ENCODE measurements around the gene RMC1. TPM values are rescaled to one million over a fixed set of nuclear protein-coding genes. Genes with fewer than 3 reads are reported as not detected.
"Not testable (repeated sequence)": the region's sequence is repeated elsewhere in the genome, so short reads cannot be mapped to it uniquely, and the experiment has no call there.

The RMC1 gene
- total RNA-seq, 1 donor from 2014 or later: 25.0 TPM

- H3K27ac Mint-ChIP-seq: no peak overlapping the region
- no peak for DNase-seq (ENCODE audit: extremely low spot score, unreplicated experiment)
- peaks cover 57% of the 10 kb centered on the region for H3K36me3 Mint-ChIP-seq
- H3K9me3 Mint-ChIP-seq: no peaks in the 10 kb centered on the region
- TF ChIP-seq CTCF (conservative IDR thresholded peaks at IDR 0.05): no peak
- H3K4me1 Mint-ChIP-seq (ENCODE audit: unreplicated experiment): peaks cover under 1% of the 10 kb centered on the region
- H3K4me3 Mint-ChIP-seq: no peak overlapping the region
- H3K27me3 Mint-ChIP-seq: no peaks in the 10 kb centered on the region
Measured at GRCh38 chr18:23556145-23556780, 53.0 kb downstream of the RMC1 start.

GRCh38 chr18:23557511-23557910 lies 54.2 kb downstream of the RMC1 start:
- H3K4me1 Mint-ChIP-seq (ENCODE audit: unreplicated experiment); H3K9me3 Mint-ChIP-seq; DNase-seq (ENCODE audit: extremely low spot score, unreplicated experiment); H3K27ac Mint-ChIP-seq; H3K27me3 Mint-ChIP-seq; H3K4me3 Mint-ChIP-seq: not testable (repeated sequence)
- H3K36me3 Mint-ChIP-seq: peaks cover 53% of the 10 kb centered on the region

- no peak overlapping the region for H3K27ac Mint-ChIP-seq
- TF ChIP-seq CTCF (conservative IDR thresholded peaks at IDR 0.05): no peak
- peaks cover 47% of the 10 kb centered on the region for H3K36me3 Mint-ChIP-seq
- DNase-seq (ENCODE audit: extremely low spot score, unreplicated experiment): no peak
- H3K4me3 Mint-ChIP-seq: no peak overlapping the region
- no peaks in the 10 kb centered on the region for H3K9me3 Mint-ChIP-seq
- H3K4me1 Mint-ChIP-seq (ENCODE audit: unreplicated experiment): no peaks in the 10 kb centered on the region
- no peaks in the 10 kb centered on the region for H3K27me3 Mint-ChIP-seq
Measured at GRCh38 chr18:23560186-23560585, 56.9 kb downstream of the RMC1 start.

- H3K9me3 Mint-ChIP-seq: no peaks in the 10 kb centered on the region
- H3K27ac Mint-ChIP-seq: no peak overlapping the region
- DNase-seq (ENCODE audit: extremely low spot score, unreplicated experiment): no peak
- peaks cover 51% of the 10 kb centered on the region for H3K36me3 Mint-ChIP-seq
- no peaks in the 10 kb centered on the region for H3K27me3 Mint-ChIP-seq
- no peak overlapping the region for H3K4me3 Mint-ChIP-seq
- TF ChIP-seq CTCF (conservative IDR thresholded peaks at IDR 0.05): no peak
- H3K4me1 Mint-ChIP-seq (ENCODE audit: unreplicated experiment): no peaks in the 10 kb centered on the region
Measured at GRCh38 chr18:23563377-23564043, 60.2 kb downstream of the RMC1 start.

- Mint-ChIP-seq H3K9me3 (no peaks in the 10 kb centered on the region), H3K36me3 (peaks cover 47% of the 10 kb centered on the region), H3K4me3 (no peak overlapping the region), H3K27ac (no peak overlapping the region), H3K27me3 (no peaks in the 10 kb centered on the region), H3K4me1 (ENCODE audit: unreplicated experiment) (no peaks in the 10 kb centered on the region)
- TF ChIP-seq CTCF (conservative IDR thresholded peaks at IDR 0.05): no peak
- DNase-seq (ENCODE audit: extremely low spot score, unreplicated experiment): no peak
Measured at GRCh38 chr18:23565916-23566547, 62.7 kb downstream of the RMC1 start.

- Mint-ChIP-seq H3K27ac (no peak overlapping the region), H3K4me3 (no peak overlapping the region), H3K27me3 (no peaks in the 10 kb centered on the region), H3K36me3 (peaks cover 38% of the 10 kb centered on the region), H3K4me1 (ENCODE audit: unreplicated experiment) (no peaks in the 10 kb centered on the region), H3K9me3 (no peaks in the 10 kb centered on the region)
- no peak for TF ChIP-seq CTCF (conservative IDR thresholded peaks at IDR 0.05)
- DNase-seq (ENCODE audit: extremely low spot score, unreplicated experiment): no peak
Measured at GRCh38 chr18:23567671-23568070, 64.4 kb downstream of the RMC1 start.

All from type B pancreatic cell (in vitro differentiated cells).